Parathyroid adenoma (tissue), 2 donors: Measurements from ENCODE around the gene IL17RB.

Source experiments
- H2AFZ ChIP-seq: fragments of 300-600 bp; sonication (generic); one replicate; pipeline ENCODE4 v1.7.0; 2017; ENCODE audit warnings: antibody characterized with exemption, mild to moderate bottlenecking
- H3K27ac ChIP-seq: fragments of 300-600 bp; sonication (generic); one replicate; pipeline ENCODE4 v1.7.0; 2017
- H3K27me3 ChIP-seq: fragments of 300-600 bp; sonication (generic); one replicate; pipeline ENCODE4 v1.7.0; 2017; ENCODE audit warnings: low read length; ENCODE audit not compliant: control insufficient read depth, insufficient read depth
- H3K36me3 ChIP-seq: fragments of 300-600 bp; sonication (generic); one replicate; pipeline ENCODE4 v1.7.0; 2017; ENCODE audit warnings: low read length; ENCODE audit not compliant: control insufficient read depth, insufficient read depth
- H3K4me1 ChIP-seq: fragments of 300-600 bp; sonication (generic); one replicate; pipeline ENCODE4 v1.7.0; 2017; ENCODE audit warnings: control low read depth
- H3K4me2 ChIP-seq: fragments of 300-600 bp; sonication (generic); one replicate; pipeline ENCODE4 v1.7.0; 2017; ENCODE audit warnings: low read length
- H3K4me3 ChIP-seq: fragments of 300-600 bp; sonication (generic); one replicate; pipeline ENCODE4 v1.7.0; 2017; ENCODE audit warnings: low read depth, low read length
- H3K79me2 ChIP-seq: fragments of 300-600 bp; sonication (generic); one replicate; pipeline ENCODE4 v1.7.0; 2017; ENCODE audit warnings: control low read depth
- H3K9ac ChIP-seq: fragments of 300-600 bp; sonication (generic); one replicate; pipeline ENCODE4 v1.7.0; 2017; ENCODE audit warnings: mild to moderate bottlenecking
- H3K9me3 ChIP-seq: fragments of 300-600 bp; sonication (generic); one replicate; pipeline ENCODE4 v1.7.0; 2017; ENCODE audit warnings: low read length; ENCODE audit not compliant: control insufficient read depth
- TF ChIP-seq, protein P1 (sequence below): fragments of 300-600 bp; sonication (generic); IDR thresholded peaks from one replicate; pipeline ENCODE4 v1.7.0; 2017; ENCODE audit warnings: antibody characterized with exemption, mild to moderate bottlenecking
- donor health status: primary hyperparathyroidism.

The IL17RB gene

GRCh38 chr3:53828581-53828980 is 17.8 kb upstream of the IL17RB start:
- no peak overlapping the region for H3K9ac ChIP-seq
- no peaks in the 10 kb centered on the region for H3K36me3 ChIP-seq
- H3K9me3 ChIP-seq = no peaks in the 10 kb centered on the region
- TF ChIP-seq, protein P1, sequence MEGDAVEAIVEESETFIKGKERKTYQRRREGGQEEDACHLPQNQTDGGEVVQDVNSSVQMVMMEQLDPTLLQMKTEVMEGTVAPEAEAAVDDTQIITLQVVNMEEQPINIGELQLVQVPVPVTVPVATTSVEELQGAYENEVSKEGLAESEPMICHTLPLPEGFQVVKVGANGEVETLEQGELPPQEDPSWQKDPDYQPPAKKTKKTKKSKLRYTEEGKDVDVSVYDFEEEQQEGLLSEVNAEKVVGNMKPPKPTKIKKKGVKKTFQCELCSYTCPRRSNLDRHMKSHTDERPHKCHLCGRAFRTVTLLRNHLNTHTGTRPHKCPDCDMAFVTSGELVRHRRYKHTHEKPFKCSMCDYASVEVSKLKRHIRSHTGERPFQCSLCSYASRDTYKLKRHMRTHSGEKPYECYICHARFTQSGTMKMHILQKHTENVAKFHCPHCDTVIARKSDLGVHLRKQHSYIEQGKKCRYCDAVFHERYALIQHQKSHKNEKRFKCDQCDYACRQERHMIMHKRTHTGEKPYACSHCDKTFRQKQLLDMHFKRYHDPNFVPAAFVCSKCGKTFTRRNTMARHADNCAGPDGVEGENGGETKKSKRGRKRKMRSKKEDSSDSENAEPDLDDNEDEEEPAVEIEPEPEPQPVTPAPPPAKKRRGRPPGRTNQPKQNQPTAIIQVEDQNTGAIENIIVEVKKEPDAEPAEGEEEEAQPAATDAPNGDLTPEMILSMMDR = no peak
- no peaks in the 10 kb centered on the region for H3K27me3 ChIP-seq
- H2AFZ ChIP-seq = no peak overlapping the region
- peaks cover 4% of the 10 kb centered on the region for H3K79me2 ChIP-seq
- H3K4me3 ChIP-seq = no peak overlapping the region
- H3K27ac ChIP-seq = no peak overlapping the region
- H3K4me2 ChIP-seq = no peak overlapping the region
- H3K4me1 ChIP-seq = no peaks in the 10 kb centered on the region

GRCh38 chr3:53829605-53830004 is 16.8 kb upstream of the IL17RB start:
- Histone ChIP-seq H3K9ac (no peak overlapping the region), H3K4me1 (no peaks in the 10 kb centered on the region), H3K27ac (no peak overlapping the region), H3K36me3 (no peaks in the 10 kb centered on the region), H3K27me3 (no peaks in the 10 kb centered on the region), H3K4me2 (no peak overlapping the region), H3K9me3 (no peaks in the 10 kb centered on the region), H2AFZ (no peak overlapping the region), H3K79me2 (peaks cover 5% of the 10 kb centered on the region), H3K4me3 (no peak overlapping the region)
- TF ChIP-seq, protein P1 = no peak

GRCh38 chr3:53830944-53831343 is 15.4 kb upstream of the IL17RB start:
- Histone ChIP-seq H3K27me3 (no peaks in the 10 kb centered on the region), H3K79me2 (peaks cover 6% of the 10 kb centered on the region), H3K27ac (no peak overlapping the region), H2AFZ (no peak overlapping the region), H3K9ac (no peak overlapping the region), H3K9me3 (no peaks in the 10 kb centered on the region), H3K36me3 (no peaks in the 10 kb centered on the region), H3K4me1 (no peaks in the 10 kb centered on the region), H3K4me3 (no peak overlapping the region), H3K4me2 (no peak overlapping the region)
- TF ChIP-seq, protein P1 = no peak

DNA sequence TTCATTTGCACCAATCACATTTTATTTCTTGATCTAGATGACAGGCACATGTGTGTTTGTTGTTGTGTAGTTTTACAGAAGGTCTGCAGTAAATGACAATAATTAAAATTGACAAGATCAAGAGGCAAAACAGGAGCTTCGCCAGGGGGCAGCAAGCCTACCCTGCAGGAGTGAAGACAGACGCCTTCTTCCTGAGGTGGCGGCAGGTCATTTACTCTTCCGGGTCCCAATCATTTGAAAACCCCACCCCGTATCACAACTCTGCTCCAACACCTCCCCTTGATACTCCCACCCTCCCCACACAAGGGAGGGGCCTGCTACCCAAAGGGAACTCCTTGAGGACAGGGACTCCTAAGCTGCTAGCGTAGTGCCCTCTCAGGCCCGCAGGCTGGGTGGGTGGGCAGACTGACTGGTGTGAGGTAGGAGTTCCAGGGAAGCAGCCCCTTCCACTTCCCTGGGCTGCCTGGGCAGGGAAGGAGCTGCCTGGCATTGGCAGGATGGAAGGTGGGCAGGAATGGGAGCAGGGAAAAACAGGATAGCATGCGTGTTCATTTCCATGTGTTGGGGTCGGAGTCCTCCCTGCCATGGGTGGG is 13.2 kb upstream of the IL17RB start:
- no peaks in the 10 kb centered on the region for H3K36me3 ChIP-seq
- H3K9me3 ChIP-seq = no peaks in the 10 kb centered on the region
- H3K79me2 ChIP-seq = peaks cover 6% of the 10 kb centered on the region
- no peak overlapping the region for H3K4me3 ChIP-seq
- H3K4me1 ChIP-seq = no peaks in the 10 kb centered on the region
- H3K9ac ChIP-seq = no peak overlapping the region
- H3K4me2 ChIP-seq = no peak overlapping the region
- H3K27ac ChIP-seq = no peak overlapping the region
- no peak overlapping the region for H2AFZ ChIP-seq
- TF ChIP-seq, protein P1 = no peak
- H3K27me3 ChIP-seq = no peaks in the 10 kb centered on the region

- no peak overlapping the region for H2AFZ ChIP-seq
- H3K36me3 ChIP-seq = no peaks in the 10 kb centered on the region
- TF ChIP-seq, protein P1 = no peak
- no peak overlapping the region for H3K4me3 ChIP-seq
- H3K4me2 ChIP-seq = no peak overlapping the region
- peaks cover 6% of the 10 kb centered on the region for H3K79me2 ChIP-seq
- no peaks in the 10 kb centered on the region for H3K27me3 ChIP-seq
- H3K9me3 ChIP-seq = no peaks in the 10 kb centered on the region
- H3K4me1 ChIP-seq = no peaks in the 10 kb centered on the region
- H3K9ac ChIP-seq = no peak overlapping the region
- no peak overlapping the region for H3K27ac ChIP-seq
These were observed 12.7 kb upstream of the IL17RB start for GRCh38 chr3:53833700-53834099.
